Muscle layer of duodenum (tissue), 2 donors: ENCODE measurements around the gene TGM6.

Experiments used
- H3K27ac ChIP-seq: one replicate; pipeline ENCODE4 v1.7.0; 2013; ENCODE audit warnings: mild to moderate bottlenecking, low read length
- H3K27me3 ChIP-seq: one replicate; pipeline ENCODE4 v1.7.0; 2013; ENCODE audit warnings: low read depth, mild to moderate bottlenecking, control low read depth, low read length
- H3K36me3 ChIP-seq, 2 donors: one replicate each; pipeline ENCODE4 v1.7.0; 2013; ENCODE audit warnings: low read length in 2 of 2, control low read depth in 1 of 2, mild to moderate bottlenecking in 1 of 2; ENCODE audit not compliant: insufficient read depth in 2 of 2, control insufficient read depth in 1 of 2
- H3K4me1 ChIP-seq, 2 donors: one replicate each; pipeline ENCODE4 v1.7.0; 2013; ENCODE audit warnings: low read length in 2 of 2, mild to moderate bottlenecking in 2 of 2, control low read depth in 1 of 2, moderate library complexity in 1 of 2; ENCODE audit not compliant: insufficient read depth in 2 of 2, control insufficient read depth in 1 of 2
- H3K4me3 ChIP-seq, 2 donors: one replicate each; pipeline ENCODE4 v1.7.0; 2013; ENCODE audit warnings: low read length in 2 of 2, low read depth in 1 of 2, mild to moderate bottlenecking in 1 of 2
- H3K9me3 ChIP-seq, 2 donors: one replicate each; pipeline ENCODE4 v1.7.0; 2013; ENCODE audit warnings: low read length in 2 of 2, control low read depth in 1 of 2, mild to moderate bottlenecking in 1 of 2; ENCODE audit not compliant: control insufficient read depth in 1 of 2
- donor health status: healthy.

TGM6 gene

DNA sequence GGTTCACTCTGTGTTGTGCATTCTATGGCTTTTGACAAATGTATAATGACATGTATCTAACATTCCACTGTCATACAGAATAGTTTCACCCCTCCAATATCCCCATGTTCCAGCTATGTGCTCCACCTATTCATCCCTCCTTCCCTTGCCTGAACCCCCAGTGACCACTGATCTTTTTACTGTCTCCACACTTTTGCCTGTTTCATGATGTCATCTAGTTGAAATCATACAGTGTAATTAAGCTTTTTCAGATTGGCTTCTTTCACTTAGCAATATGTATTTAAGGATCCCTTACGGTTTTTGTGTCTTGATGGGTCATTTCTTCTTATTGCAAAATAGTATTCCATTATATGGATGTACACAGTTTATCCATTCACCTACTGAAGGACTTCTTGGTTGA lies 39.8 kb downstream of the TGM6 start:
- Histone ChIP-seq H3K4me1 (no peaks in the 10 kb centered on the region), H3K9me3 (peaks cover 0 to 5% of the 10 kb centered on the region in 2 donors), H3K4me3 (no peak overlapping the region), H3K27ac (no peak overlapping the region), H3K27me3 (no peaks in the 10 kb centered on the region), H3K36me3 (no peaks in the 10 kb centered on the region)

DNA sequence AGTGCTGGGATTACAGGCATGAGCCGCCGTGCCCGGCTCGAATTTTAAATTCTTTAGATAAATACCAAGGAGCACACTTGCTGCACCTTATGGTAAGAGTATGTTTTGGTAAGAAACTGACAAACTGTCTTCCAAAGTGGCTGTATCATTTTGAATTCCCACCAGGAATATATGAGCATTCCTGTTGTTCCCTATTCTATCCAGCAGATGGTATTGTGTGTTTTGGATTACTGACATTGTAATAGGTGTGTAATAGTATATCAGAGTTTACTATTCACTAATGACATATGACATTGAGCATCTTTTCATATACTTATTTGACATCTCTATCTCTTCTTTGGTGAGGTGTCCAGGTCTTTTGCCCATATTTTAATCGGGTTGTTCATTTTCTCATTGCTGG lies 40.5 kb downstream of the TGM6 start:
- H3K36me3 ChIP-seq = no peaks in the 10 kb centered on the region
- no peak overlapping the region for H3K4me3 ChIP-seq
- no peaks in the 10 kb centered on the region for H3K4me1 ChIP-seq
- no peak overlapping the region for H3K27ac ChIP-seq
- peaks cover 0 to 5% of the 10 kb centered on the region in 2 donors for H3K9me3 ChIP-seq
- H3K27me3 ChIP-seq = no peaks in the 10 kb centered on the region

DNA sequence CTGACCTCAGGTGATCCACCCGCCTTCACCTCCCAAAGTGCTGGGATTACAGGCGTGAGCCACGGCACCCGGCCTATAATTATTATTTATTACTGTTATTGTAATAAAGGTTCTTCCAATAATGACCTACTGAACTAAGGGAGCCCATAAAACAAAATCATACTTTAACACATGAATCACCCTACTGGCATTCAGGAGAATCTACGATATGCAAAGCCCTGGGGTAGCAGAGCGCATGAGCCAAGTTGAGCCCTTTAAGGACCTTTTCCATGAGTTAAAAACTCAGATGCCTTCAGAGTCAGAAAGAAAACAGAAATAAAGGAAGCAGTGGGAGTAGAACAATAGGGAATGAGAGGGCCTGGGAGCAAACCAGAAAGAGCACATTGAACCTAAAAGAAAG lies 48.4 kb downstream of the TGM6 start:
- no peaks in the 10 kb centered on the region for H3K9me3 ChIP-seq
- H3K27ac ChIP-seq = no peak overlapping the region
- no peaks in the 10 kb centered on the region for H3K27me3 ChIP-seq
- no peaks in the 10 kb centered on the region for H3K4me1 ChIP-seq
- no peaks in the 10 kb centered on the region for H3K36me3 ChIP-seq
- no peak overlapping the region for H3K4me3 ChIP-seq

DNA sequence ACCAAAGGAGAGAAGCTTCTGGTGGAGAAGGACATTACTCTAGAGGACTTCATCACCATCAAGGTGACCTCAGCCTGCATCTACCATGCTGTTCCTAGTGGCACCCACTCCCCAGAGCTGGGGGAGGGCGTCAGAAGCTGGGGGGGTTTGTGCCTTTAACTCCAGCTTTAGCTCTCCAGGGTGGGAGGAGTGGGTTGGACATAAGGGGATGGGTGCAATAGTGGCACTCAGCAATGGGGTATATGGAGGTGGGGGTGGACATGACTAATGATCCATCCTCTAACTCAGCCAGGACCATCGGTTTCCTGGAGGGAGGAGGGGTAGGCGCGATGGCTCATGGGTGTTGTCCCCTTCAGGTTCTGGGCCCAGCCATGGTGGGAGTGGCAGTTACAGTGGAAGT lies 49.8 kb downstream of the TGM6 start:
- Histone ChIP-seq H3K4me1 (no peaks in the 10 kb centered on the region), H3K36me3 (no peaks in the 10 kb centered on the region), H3K27me3 (no peaks in the 10 kb centered on the region), H3K27ac (no peak overlapping the region), H3K4me3 (no peak overlapping the region), H3K9me3 (no peaks in the 10 kb centered on the region)

DNA sequence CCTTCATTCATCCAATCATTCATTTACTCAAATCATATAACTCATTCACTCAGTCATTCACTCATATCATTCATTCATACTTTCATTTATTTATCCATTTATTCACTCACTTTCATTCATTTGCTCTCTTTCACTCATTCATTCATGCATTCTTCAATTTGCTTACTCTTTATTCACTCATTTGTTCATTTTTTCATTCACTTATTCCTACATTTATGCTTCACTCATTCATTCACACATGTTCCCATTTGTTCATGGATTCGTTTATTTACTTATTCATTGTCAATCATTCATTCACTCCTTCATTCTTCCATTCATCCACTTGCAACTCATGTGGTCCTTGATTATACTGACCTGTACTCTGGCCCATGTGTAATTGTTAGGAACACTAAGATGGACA lies 50.5 kb downstream of the TGM6 start:
- Histone ChIP-seq H3K27me3 (no peaks in the 10 kb centered on the region), H3K27ac (no peak overlapping the region), H3K36me3 (no peaks in the 10 kb centered on the region), H3K4me3 (no peak overlapping the region), H3K4me1 (no peaks in the 10 kb centered on the region), H3K9me3 (no peaks in the 10 kb centered on the region)

DNA sequence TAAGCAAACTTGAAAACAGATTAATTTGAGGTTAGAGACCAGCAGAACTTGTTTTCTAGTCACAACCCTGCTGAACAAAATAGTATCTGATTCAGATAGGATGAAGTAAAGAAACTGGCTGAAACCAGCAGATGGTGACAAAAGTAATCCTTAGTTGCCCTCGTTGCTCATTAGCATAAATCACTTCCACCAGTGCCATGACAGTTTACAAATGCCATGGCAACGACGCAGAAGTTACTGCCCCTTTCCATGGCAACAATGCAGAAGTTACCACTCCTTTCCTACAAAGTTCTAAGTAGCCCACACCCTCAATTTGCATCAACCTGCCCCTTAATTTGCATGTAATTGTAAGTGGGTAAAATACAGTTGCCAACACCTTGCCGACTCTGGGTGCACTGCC lies 66.1 kb downstream of the TGM6 start:
- Histone ChIP-seq H3K36me3 (no peaks in the 10 kb centered on the region), H3K4me1 (no peaks in the 10 kb centered on the region), H3K9me3 (no peaks in the 10 kb centered on the region), H3K27ac (no peak overlapping the region), H3K27me3 (no peaks in the 10 kb centered on the region), H3K4me3 (no peak overlapping the region)

DNA sequence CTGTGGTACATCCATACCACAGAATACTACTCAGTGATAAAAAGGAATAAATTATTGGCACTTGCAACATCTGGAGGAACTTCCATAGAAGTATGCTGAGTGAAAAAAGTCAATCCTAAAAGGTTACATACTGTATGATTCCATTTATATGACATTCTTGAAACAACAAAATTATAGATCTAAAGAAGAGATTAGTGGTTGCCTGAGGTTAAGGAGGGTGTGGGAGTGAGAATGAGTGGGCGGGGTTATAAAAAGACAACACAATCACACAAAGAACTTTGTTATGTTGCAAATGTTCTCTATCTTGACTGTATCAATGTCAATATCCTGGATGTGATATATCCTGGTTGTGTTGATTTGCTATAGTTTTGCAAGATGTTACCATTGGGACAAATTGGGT lies 68.7 kb downstream of the TGM6 start:
- no peaks in the 10 kb centered on the region for H3K4me1 ChIP-seq
- H3K36me3 ChIP-seq = no peaks in the 10 kb centered on the region
- H3K4me3 ChIP-seq = no peak overlapping the region
- H3K27me3 ChIP-seq = no peaks in the 10 kb centered on the region
- H3K27ac ChIP-seq = no peak overlapping the region
- no peaks in the 10 kb centered on the region for H3K9me3 ChIP-seq

DNA sequence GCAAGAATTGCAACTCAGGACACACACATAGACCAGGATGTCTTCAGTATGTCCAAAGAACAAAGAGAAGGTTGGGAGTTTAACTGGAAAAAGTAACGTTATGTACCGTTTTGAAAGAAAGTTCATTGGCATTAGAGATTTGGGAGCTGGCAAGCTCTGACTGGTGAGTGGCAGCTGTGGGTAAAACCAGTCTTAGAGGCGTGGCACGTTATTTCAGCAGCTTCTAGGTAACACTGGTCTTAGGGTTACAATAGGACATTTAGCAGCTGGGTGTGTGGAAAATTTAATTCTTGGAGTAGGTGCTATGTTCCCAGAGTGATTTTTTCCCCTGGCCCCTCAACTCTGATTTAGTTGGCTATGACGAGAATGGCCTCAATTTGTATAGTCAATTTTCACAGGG lies 70.7 kb downstream of the TGM6 start:
- Histone ChIP-seq H3K9me3 (no peaks in the 10 kb centered on the region), H3K4me1 (no peaks in the 10 kb centered on the region), H3K36me3 (no peaks in the 10 kb centered on the region), H3K27me3 (no peaks in the 10 kb centered on the region), H3K27ac (no peak overlapping the region), H3K4me3 (no peak overlapping the region)

DNA sequence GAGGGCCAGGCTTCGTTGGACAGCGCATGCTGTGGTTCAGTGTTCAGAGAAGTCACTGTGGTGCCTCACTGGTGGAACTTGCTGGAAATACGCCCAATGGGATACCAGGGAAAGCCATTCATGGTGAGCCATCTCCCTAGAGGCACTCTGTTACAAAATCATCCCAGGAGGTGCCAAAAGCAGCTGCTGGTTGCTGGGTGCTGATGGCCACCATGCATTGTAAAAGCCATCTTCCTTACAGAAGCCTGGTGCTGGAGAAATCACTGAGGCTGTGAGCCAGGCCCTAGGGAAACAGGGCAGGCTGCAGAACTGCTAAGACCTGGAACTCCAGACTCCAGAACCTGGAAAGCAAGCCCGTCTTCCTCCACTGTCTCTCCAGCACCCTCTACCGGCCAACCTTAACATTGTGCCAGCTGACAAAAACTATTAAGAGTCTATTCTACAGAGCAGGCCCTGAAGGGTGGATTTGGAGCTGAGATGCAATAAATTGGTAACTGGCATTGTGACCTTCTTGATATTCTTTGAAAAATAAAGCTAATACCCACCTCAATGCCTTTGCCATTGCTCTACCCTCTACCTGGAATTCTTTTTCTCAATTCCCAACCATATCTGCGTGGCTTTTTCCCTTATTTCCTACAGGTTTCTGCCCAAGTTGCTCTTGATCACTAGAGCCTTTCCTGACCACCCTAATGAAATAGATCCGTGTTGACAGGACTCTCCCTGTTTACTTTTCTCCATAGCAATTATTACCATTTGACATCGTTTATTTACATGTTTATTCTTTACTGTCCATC lies 71.4 kb downstream of the TGM6 start:
- Histone ChIP-seq H3K36me3 (no peaks in the 10 kb centered on the region), H3K4me1 (no peaks in the 10 kb centered on the region), H3K9me3 (no peaks in the 10 kb centered on the region), H3K27me3 (no peaks in the 10 kb centered on the region), H3K4me3 (no peak overlapping the region), H3K27ac (no peak overlapping the region)

DNA sequence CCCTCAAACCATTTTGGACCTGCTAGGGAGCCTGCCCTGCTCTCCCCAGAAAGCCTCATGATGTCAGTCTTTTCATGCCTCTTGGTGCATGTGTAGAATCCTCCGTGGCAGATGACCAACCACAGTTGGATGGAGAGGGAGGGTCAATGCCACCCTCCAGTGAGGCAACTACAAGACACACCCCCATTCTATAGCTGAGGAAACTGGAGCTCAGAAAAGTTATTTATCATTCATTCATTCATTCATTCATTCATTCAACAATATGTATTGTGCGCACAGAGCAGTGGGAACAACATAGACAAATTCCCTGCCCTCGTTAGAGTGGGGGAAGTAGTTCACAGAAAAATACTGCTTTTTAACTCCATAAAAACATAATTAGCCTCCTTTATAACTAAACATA lies 73.1 kb downstream of the TGM6 start:
- Histone ChIP-seq H3K4me1 (no peaks in the 10 kb centered on the region), H3K36me3 (peaks cover under 1 to 2% of the 10 kb centered on the region in 2 donors), H3K4me3 (no peak overlapping the region), H3K27me3 (no peaks in the 10 kb centered on the region), H3K9me3 (no peaks in the 10 kb centered on the region), H3K27ac (no peak overlapping the region)

DNA sequence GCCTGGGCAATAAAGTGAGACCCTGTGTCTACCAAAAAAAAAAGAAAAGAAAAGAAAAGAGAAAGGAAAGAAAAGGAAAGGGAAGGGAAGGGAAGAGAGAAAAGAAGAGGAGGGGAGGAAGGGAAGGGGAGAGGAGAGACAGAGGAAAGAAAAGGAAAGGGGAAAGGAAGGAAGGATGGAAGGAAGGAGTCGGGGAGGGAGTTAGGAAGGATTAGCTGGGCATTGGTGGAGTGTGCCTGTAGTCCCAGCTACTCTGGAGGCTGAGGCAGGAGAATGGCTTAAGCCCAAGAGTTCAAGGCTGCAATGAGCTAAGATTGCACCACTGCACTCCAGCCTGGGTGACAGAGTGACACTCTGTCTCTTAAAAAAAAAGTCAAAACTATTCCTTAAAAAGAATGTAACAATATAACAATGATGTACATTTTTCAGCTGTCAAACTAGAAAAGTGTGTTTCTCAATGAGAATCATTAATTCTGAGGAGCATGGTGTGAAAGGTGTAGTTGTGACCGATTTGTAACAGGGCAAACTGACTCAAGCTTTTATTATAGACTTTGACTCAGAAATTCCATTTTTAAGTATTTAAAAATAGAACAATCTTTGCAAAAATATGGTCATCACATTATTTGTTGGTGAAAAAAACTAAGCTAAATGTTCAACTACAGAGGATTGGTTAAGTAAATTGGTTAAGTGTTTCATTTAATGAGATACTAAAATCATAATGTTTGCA lies 75.2 kb downstream of the TGM6 start:
- Histone ChIP-seq H3K27ac (no peak overlapping the region), H3K9me3 (no peaks in the 10 kb centered on the region), H3K4me3 (no peak overlapping the region), H3K27me3 (no peaks in the 10 kb centered on the region), H3K4me1 (no peaks in the 10 kb centered on the region), H3K36me3 (peaks cover 19 to 22% of the 10 kb centered on the region in 2 donors)
